Keratinocyte (primary cell): ENCODE results near the gene ADARB2. TPM values are rescaled to one million over a fixed set of nuclear protein-coding genes. Genes with fewer than 3 reads are reported as not detected.

Source experiments
- DNase-seq: peaks from one replicate; pipeline ENCODE4 v3.0.0-alpha.2; 2011; ENCODE audit warnings: low read depth, missing footprints, low spot score
- FAIRE-seq: peaks from 2 replicates; lab custom pipeline; 2011; peaks lifted over from hg19 to GRCh38; lab: Jason Lieb, UNC
- H2AFZ ChIP-seq: 2 replicates; pipeline ENCODE4 v1.6.0; 2012; ENCODE audit warnings: low read length, control low read depth, inconsistent platforms; ENCODE audit not compliant: control insufficient read depth
- H3K27ac ChIP-seq: 2 replicates; pipeline ENCODE4 v1.5.1; 2011; ENCODE audit warnings: low read length; ENCODE audit not compliant: control insufficient read depth, insufficient read depth
- H3K27me3 ChIP-seq: 3 replicates; pipeline ENCODE4 v1.6.0; 2011; ENCODE audit warnings: low read length; ENCODE audit not compliant: control insufficient read depth, insufficient read depth; ENCODE audit errors: extremely low read depth
- H3K36me3 ChIP-seq, 2 experiments: 2 replicates in 1 of 2; 3 replicates in 1 of 2; pipeline ENCODE4 v1.5.1; 2011; ENCODE audit warnings: low read length in 2 of 2, mild to moderate bottlenecking in 1 of 2; ENCODE audit not compliant: control insufficient read depth in 2 of 2, insufficient read depth in 2 of 2; ENCODE audit errors: extremely low read depth in 1 of 2
- H3K4me1 ChIP-seq: 3 replicates; pipeline ENCODE4 v1.5.1; 2011; ENCODE audit warnings: low read length; ENCODE audit not compliant: control insufficient read depth, insufficient read depth; ENCODE audit errors: extremely low read depth
- H3K4me2 ChIP-seq: 3 replicates; pipeline ENCODE4 v1.6.0; 2011; ENCODE audit warnings: low read depth, low read length; ENCODE audit not compliant: control insufficient read depth, insufficient read depth; ENCODE audit errors: extremely low read depth
- H3K4me3 ChIP-seq, 3 experiments: fragments of 200-600 bp in 1 of 3; sonication (generic) in 1 of 3; 2 replicates in 2 of 3; 3 replicates in 1 of 3; pipeline ENCODE4 v1.5.1; 2011 to 2016; ENCODE audit warnings: low read length in 3 of 3, mild to moderate bottlenecking in 3 of 3, control low read depth in 2 of 3, inconsistent platforms in 1 of 3, low read depth in 1 of 3, mixed read lengths in 1 of 3, mixed run types in 1 of 3, moderate library complexity in 1 of 3; ENCODE audit not compliant: control insufficient read depth in 2 of 3, insufficient read depth in 2 of 3; ENCODE audit errors: extremely low read depth in 1 of 3
- H3K79me2 ChIP-seq: 2 replicates; pipeline ENCODE4 v1.6.0; 2012; ENCODE audit warnings: low read length; ENCODE audit not compliant: control insufficient read depth, insufficient read depth
- H3K9ac ChIP-seq: 3 replicates; pipeline ENCODE4 v1.6.0; 2011; ENCODE audit warnings: low read length; ENCODE audit not compliant: control insufficient read depth, insufficient read depth; ENCODE audit errors: extremely low read depth
- H3K9me1 ChIP-seq: 3 replicates; pipeline ENCODE4 v1.6.0; 2011; ENCODE audit warnings: low read length; ENCODE audit not compliant: control insufficient read depth, insufficient read depth; ENCODE audit errors: extremely low read depth
- H3K9me3 ChIP-seq: 2 replicates; pipeline ENCODE4 v1.5.1; 2012; ENCODE audit warnings: low read depth, low read length; ENCODE audit not compliant: control insufficient read depth
- H4K20me1 ChIP-seq: 3 replicates; pipeline ENCODE4 v1.6.0; 2011; ENCODE audit warnings: low read length; ENCODE audit not compliant: control insufficient read depth, insufficient read depth; ENCODE audit errors: extremely low read depth
- EZH2 ChIP-seq: IDR thresholded peaks from one replicate; pipeline ENCODE4 v1.6.1; 2012; ENCODE audit warnings: inconsistent platforms, mild to moderate bottlenecking, low read length, moderate library complexity
- dilution Hi-C: fragments of 300-500 bp; cut with MboI; formaldehyde crosslinking; loops from one replicate; pipeline ENCODE4 v1.7.0; 2020; ENCODE audit warnings: low sequenced_read_pairs; ENCODE audit not compliant: extremely low pct_ligation_motif_present
- polyA plus RNA-seq, 5 experiments: library from polyadenylated mRNA; depleted of rRNA in 3 of 5; stranded (reverse) in 3 of 5; stranded (forward) in 1 of 5; unstranded in 1 of 5; fragments of >200 nt; gene quantifications; 1 replicate in 1 of 5; 2 replicates in 3 of 5; 3 replicates in 1 of 5; pipeline versions ENCODE4 v1.2.1 to v1.2.3, GENCODE V29; 2011 to 2012; ENCODE audit warnings: missing spikeins in 2 of 5, low read depth in 1 of 5, low replicate concordance in 1 of 5
- TF ChIP-seq, protein P1 (sequence below), 3 experiments: IDR thresholded peaks in 1 of 3; conservative IDR thresholded peaks in 1 of 3; optimal IDR thresholded peaks in 1 of 3; 2 replicates in 2 of 3; 3 replicates in 1 of 3; pipeline versions ENCODE3 to v1.5.1; 2011; ENCODE audit warnings: low read length in 3 of 3, mild to moderate bottlenecking in 3 of 3, moderate library complexity in 2 of 3, control low read depth in 1 of 3, inconsistent platforms in 1 of 3; ENCODE audit not compliant: insufficient read depth in 2 of 3; ENCODE audit errors: extremely low read depth in 1 of 3

Gene ADARB2
- polyA plus RNA-seq, 1 donor (not counting 4 experiments of a cell fraction or from before 2014, with no cell fraction given): not detected

GRCh38 chr10:1468811-1469210, 268.5 kb downstream of the ADARB2 start:
- Histone ChIP-seq H3K9me1 (no peaks in the 10 kb centered on the region), H3K4me1 (no peaks in the 10 kb centered on the region), H3K27ac (no peak overlapping the region), H4K20me1 (no peaks in the 10 kb centered on the region), H3K4me2 (no peak overlapping the region), H2AFZ (no peak overlapping the region), H3K79me2 (no peaks in the 10 kb centered on the region), H3K27me3 (no peaks in the 10 kb centered on the region), H3K4me3 (no peak overlapping the region), H3K9ac (no peak overlapping the region), H3K9me3 (peaks cover 7% of the 10 kb centered on the region), H3K36me3 (no peaks in the 10 kb centered on the region)
- DNase-seq: no peak
- no peak for FAIRE-seq
- dilution Hi-C loops: no loop called here
- no peak for TF ChIP-seq EZH2
- TF ChIP-seq, protein P1, sequence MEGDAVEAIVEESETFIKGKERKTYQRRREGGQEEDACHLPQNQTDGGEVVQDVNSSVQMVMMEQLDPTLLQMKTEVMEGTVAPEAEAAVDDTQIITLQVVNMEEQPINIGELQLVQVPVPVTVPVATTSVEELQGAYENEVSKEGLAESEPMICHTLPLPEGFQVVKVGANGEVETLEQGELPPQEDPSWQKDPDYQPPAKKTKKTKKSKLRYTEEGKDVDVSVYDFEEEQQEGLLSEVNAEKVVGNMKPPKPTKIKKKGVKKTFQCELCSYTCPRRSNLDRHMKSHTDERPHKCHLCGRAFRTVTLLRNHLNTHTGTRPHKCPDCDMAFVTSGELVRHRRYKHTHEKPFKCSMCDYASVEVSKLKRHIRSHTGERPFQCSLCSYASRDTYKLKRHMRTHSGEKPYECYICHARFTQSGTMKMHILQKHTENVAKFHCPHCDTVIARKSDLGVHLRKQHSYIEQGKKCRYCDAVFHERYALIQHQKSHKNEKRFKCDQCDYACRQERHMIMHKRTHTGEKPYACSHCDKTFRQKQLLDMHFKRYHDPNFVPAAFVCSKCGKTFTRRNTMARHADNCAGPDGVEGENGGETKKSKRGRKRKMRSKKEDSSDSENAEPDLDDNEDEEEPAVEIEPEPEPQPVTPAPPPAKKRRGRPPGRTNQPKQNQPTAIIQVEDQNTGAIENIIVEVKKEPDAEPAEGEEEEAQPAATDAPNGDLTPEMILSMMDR (optimal IDR thresholded peaks at IDR 0.05 in 1 of 3, IDR thresholded peaks at IDR 0.05 in 1 of 3, conservative IDR thresholded peaks at IDR 0.05 in 1 of 3; ENCODE audit: extremely low read depth in 1 of 3, insufficient read depth in 2 of 3, low read length in 3 of 3): no peak

- H3K4me3 ChIP-seq: no peak overlapping the region
- no peak overlapping the region for H2AFZ ChIP-seq
- no peak overlapping the region for H3K27ac ChIP-seq
- no peaks in the 10 kb centered on the region for H3K36me3 ChIP-seq
- no peaks in the 10 kb centered on the region for H3K27me3 ChIP-seq
- H3K9me3 ChIP-seq: peaks cover 8% of the 10 kb centered on the region
- no peaks in the 10 kb centered on the region for H3K9me1 ChIP-seq
- FAIRE-seq: no peak
- dilution Hi-C loops: no loop called here
- TF ChIP-seq, protein P1 (optimal IDR thresholded peaks at IDR 0.05 in 1 of 3, IDR thresholded peaks at IDR 0.05 in 1 of 3, conservative IDR thresholded peaks at IDR 0.05 in 1 of 3; ENCODE audit: extremely low read depth in 1 of 3, insufficient read depth in 2 of 3, low read length in 3 of 3): no peak
- TF ChIP-seq EZH2: no peak
- H3K79me2 ChIP-seq: no peaks in the 10 kb centered on the region
- H4K20me1 ChIP-seq: no peaks in the 10 kb centered on the region
- DNase-seq: no peak
- no peaks in the 10 kb centered on the region for H3K4me1 ChIP-seq
- no peak overlapping the region for H3K4me2 ChIP-seq
- H3K9ac ChIP-seq: no peak overlapping the region
These were observed 269.8 kb downstream of the ADARB2 start for GRCh38 chr10:1467334-1468076.
